Endothelial cell of umbilical vein (primary cell): Measurements from ENCODE around the gene EEF1AKMT3. TPM values are rescaled to one million over a fixed set of nuclear protein-coding genes. Genes with fewer than 3 reads are reported as not detected.

Experiments used
- BruUV-seq: library from RNA; stranded (reverse); fragments of 400-500 nt; replicated peaks from 2 replicates; lab custom pipeline; 2021; lab: Mats Ljungman, UMichigan
- CTCF ChIA-PET: fragments of 300-600, 350-600 bp; sonication (Branson Sonifier 250); formaldehyde crosslinking; loops from one replicate; lab custom pipeline; 2021; ENCODE audit warnings: antibody characterized with exemption, inconsistent platforms; lab: Charles Lee
- POLR2A ChIA-PET: fragments of 300-600, 350-600 bp; sonication (Branson Sonifier 250); formaldehyde crosslinking; loops from one replicate; lab custom pipeline; 2021; ENCODE audit warnings: antibody characterized with exemption, inconsistent platforms; lab: Charles Lee
- DNase-seq: peaks from one replicate; pipeline ENCODE4 v3.0.0-alpha.2; 2011; ENCODE audit warnings: low read depth, low spot score
- FAIRE-seq: peaks from 2 replicates; lab custom pipeline; 2011; peaks lifted over from hg19 to GRCh38; lab: Jason Lieb, UNC
- H2AFZ ChIP-seq: 2 replicates; pipeline ENCODE4 v1.6.0; 2012; ENCODE audit warnings: low read depth, low read length, control low read depth, inconsistent platforms
- H3K27ac ChIP-seq: 2 replicates; pipeline ENCODE4 v1.5.1; 2011; ENCODE audit warnings: low read depth, mild to moderate bottlenecking, control low read depth, low read length, moderate library complexity; ENCODE audit not compliant: insufficient read depth
- H3K27me3 ChIP-seq, 2 experiments: 2 replicates each; pipeline versions ENCODE4 v1.6.0 to v1.6.1; 2011; ENCODE audit warnings: low read length in 2 of 2, mixed read lengths in 1 of 2; ENCODE audit not compliant: control insufficient read depth in 2 of 2, insufficient read depth in 2 of 2
- H3K36me3 ChIP-seq, 2 experiments: 2 replicates in 1 of 2; 3 replicates in 1 of 2; pipeline ENCODE4 v1.5.1; 2011; ENCODE audit warnings: low read length in 2 of 2, mild to moderate bottlenecking in 1 of 2, moderate library complexity in 1 of 2; ENCODE audit not compliant: control insufficient read depth in 2 of 2, insufficient read depth in 2 of 2; ENCODE audit errors: extremely low read depth in 1 of 2
- H3K4me1 ChIP-seq: 3 replicates; pipeline ENCODE4 v1.5.1; 2011; ENCODE audit warnings: mild to moderate bottlenecking, low read length; ENCODE audit not compliant: control insufficient read depth, insufficient read depth; ENCODE audit errors: extremely low read depth
- H3K4me2 ChIP-seq: 2 replicates; pipeline ENCODE4 v1.6.1; 2011; ENCODE audit warnings: low read length, control low read depth, mixed read lengths; ENCODE audit not compliant: insufficient read depth
- H3K4me3 ChIP-seq, 3 experiments: fragments of 200-600 bp in 1 of 3; sonication (generic), shearing (Covaris generic) in 1 of 3; replicated peaks in 1 of 3; 2 replicates each; pipeline ENCODE4 v1.5.1; 2011 to 2016; ENCODE audit warnings: control low read depth in 3 of 3, low read length in 3 of 3, mild to moderate bottlenecking in 2 of 3, inconsistent platforms in 1 of 3, low read depth in 1 of 3, moderate library complexity in 1 of 3; ENCODE audit not compliant: insufficient read depth in 1 of 3
- H3K79me2 ChIP-seq: 2 replicates; pipeline ENCODE4 v1.6.0; 2012; ENCODE audit warnings: low read length, inconsistent platforms; ENCODE audit not compliant: control insufficient read depth, insufficient read depth
- H3K9ac ChIP-seq: replicated peaks from 2 replicates; pipeline ENCODE3; 2011; ENCODE audit warnings: low read length, control low read depth; ENCODE audit not compliant: insufficient read depth; ENCODE audit errors: extremely low read depth
- H3K9me1 ChIP-seq: replicated peaks from 3 replicates; pipeline ENCODE4 v1.6.0; 2011; ENCODE audit warnings: mild to moderate bottlenecking, low read length; ENCODE audit not compliant: control insufficient read depth, insufficient read depth; ENCODE audit errors: extremely low read depth
- H3K9me3 ChIP-seq: replicated peaks from 2 replicates; pipeline ENCODE4 v1.5.1; 2012; ENCODE audit warnings: low read length, inconsistent platforms; ENCODE audit not compliant: control insufficient read depth, insufficient read depth
- H4K20me1 ChIP-seq: replicated peaks from 2 replicates; pipeline ENCODE3; 2011; ENCODE audit warnings: mild to moderate bottlenecking, low read length; ENCODE audit not compliant: control insufficient read depth, insufficient read depth; ENCODE audit errors: extremely low read depth
- EZH2 ChIP-seq: IDR thresholded peaks from 2 replicates; pipeline ENCODE4 v1.6.1; 2012; ENCODE audit warnings: borderline replicate concordance, low read depth, mild to moderate bottlenecking, moderate library complexity, low read length, inconsistent platforms; ENCODE audit not compliant: severe bottlenecking
- FOS ChIP-seq: IDR thresholded peaks from 2 replicates; pipeline ENCODE4 v1.6.1; 2011; ENCODE audit warnings: mild to moderate bottlenecking, low read length, moderate library complexity, borderline replicate concordance; ENCODE audit not compliant: insufficient read depth
- GATA2 ChIP-seq: IDR thresholded peaks from 2 replicates; pipeline ENCODE4 v1.7.0; 2011; ENCODE audit warnings: low read depth, mild to moderate bottlenecking, moderate library complexity, mixed read lengths, low read length; ENCODE audit not compliant: insufficient read length, insufficient read depth
- JUN ChIP-seq: IDR thresholded peaks from 2 replicates; pipeline ENCODE4 v1.6.1; 2011; ENCODE audit warnings: borderline replicate concordance, low read depth; ENCODE audit not compliant: insufficient read length, insufficient read depth
- MYC ChIP-seq: IDR thresholded peaks from one replicate; pipeline ENCODE4 v1.6.1; 2011; ENCODE audit warnings: mild to moderate bottlenecking, low read depth, low read length
- POLR2A ChIP-seq: IDR thresholded peaks from 2 replicates; pipeline ENCODE4 v1.6.1; 2012; ENCODE audit warnings: low read depth, mild to moderate bottlenecking, control low read depth, low read length
- POLR2AphosphoS5 ChIP-seq: IDR thresholded peaks from 2 replicates; pipeline ENCODE4 v1.6.1; 2012; ENCODE audit warnings: low read depth, mild to moderate bottlenecking, control low read depth, low read length, moderate library complexity; ENCODE audit not compliant: insufficient read depth
- dilution Hi-C: fragments of 300-500 bp; cut with MboI; formaldehyde crosslinking; loops from one replicate; pipeline ENCODE4 v1.15.0; 2019; ENCODE audit warnings: low sequenced_read_pairs; ENCODE audit not compliant: extremely low pct_ligation_motif_present
- intact Hi-C: fragments of 100-400 bp; cut with micrococcal nuclease; formaldehyde crosslinking; loops from one replicate; pipeline ENCODE4 v1.10.0; 2022
- polyA plus RNA-seq, 4 experiments: library from polyadenylated mRNA; depleted of rRNA in 3 of 4; stranded (reverse) in 3 of 4; unstranded in 1 of 4; fragments of >200 nt; gene quantifications; 2 replicates each; pipeline versions ENCODE4 v1.2.1 to v1.2.3, GENCODE V29; 2011 to 2012; ENCODE audit warnings: missing spikeins in 1 of 4
- total RNA-seq: library from RNA; stranded (reverse); gene quantifications from 2 replicates; pipeline ENCODE4 v1.2.3, GENCODE V29; 2021
- TF ChIP-seq, protein P1 (sequence below): IDR thresholded peaks from 2 replicates; pipeline ENCODE4 v1.6.1; 2011; ENCODE audit not compliant: insufficient read depth, insufficient read length
- TF ChIP-seq, protein P2 (sequence below), 2 donors: IDR thresholded peaks; 1 replicate in 1 of 2; 2 replicates in 1 of 2; pipeline ENCODE4 v1.5.1; 2011; ENCODE audit warnings: low read length in 2 of 2, mild to moderate bottlenecking in 2 of 2, moderate library complexity in 2 of 2, control low read depth in 1 of 2, inconsistent platforms in 1 of 2, low read depth in 1 of 2; ENCODE audit not compliant: insufficient read depth in 1 of 2; ENCODE audit errors: extremely low read depth in 1 of 2

Gene EEF1AKMT3
- total and polyA plus RNA-seq, 2 donors (not counting 3 experiments of a cell fraction or from before 2014, with no cell fraction given), result 7.9 to 8.8 TPM

DNA sequence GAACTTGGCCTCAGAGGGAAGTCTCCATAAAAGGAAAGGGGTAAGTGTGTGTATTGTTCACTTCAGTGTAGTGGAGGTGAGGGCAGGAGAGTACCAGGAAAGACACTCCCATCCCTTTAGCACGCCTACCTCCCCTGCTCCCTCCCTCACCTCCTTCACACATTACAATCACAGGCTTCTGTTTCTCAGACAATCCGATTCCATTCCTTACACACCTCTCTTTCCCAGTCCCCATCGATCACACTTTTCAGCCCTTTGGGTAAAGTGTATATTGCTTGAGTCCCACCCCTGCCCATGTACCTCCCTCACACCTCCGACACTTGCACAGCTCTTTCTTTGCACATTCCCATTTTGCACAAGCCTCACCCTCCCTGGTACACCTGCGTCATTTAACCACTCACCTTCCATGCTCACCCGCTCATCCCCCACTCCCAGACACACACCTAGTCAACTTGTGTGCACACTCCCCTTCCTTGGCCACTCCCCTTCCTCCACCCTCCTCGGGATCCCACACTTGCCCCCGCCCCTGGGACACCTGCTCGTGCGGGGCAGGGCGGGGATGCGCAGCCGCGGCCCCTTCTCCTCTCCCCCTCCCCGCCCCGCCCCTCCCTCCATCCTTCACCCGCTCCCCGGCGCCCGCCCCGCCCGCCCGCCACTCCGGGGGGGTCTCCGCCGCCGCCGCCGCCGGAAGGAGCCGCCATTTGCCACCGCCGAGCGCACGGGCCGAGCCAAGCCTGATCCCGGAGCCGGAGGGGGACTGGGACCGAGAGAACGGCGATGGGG is 17.8 kb upstream of the EEF1AKMT3 start, which contains the start of gene MARCHF9:
TSS of gene MARCHF9 (plus strand) at position 693 of the 783 bp plus-strand sequence. CDS start 426 bp downstream, outside the sequence.
- Histone ChIP-seq H3K9me1 (no peaks in the 10 kb centered on the region), H3K27ac (no peak within 1 kb of the TSS), H3K4me1 (peaks cover 17% of the 10 kb centered on the region), H3K4me2 (peak within 1 kb of the TSS; percentile 7), H3K79me2 (peaks cover 19% of the 10 kb centered on the region), H3K9ac (no peak within 1 kb of the TSS), H4K20me1 (no peaks in the 10 kb centered on the region), H3K4me3 (peak within 1 kb of the TSS in 1 of 3 experiments; percentile 57), H2AFZ (no peak within 1 kb of the TSS), H3K27me3 (peaks cover 25 to 33% of the 10 kb centered on the region in 2 experiments), H3K9me3 (no peaks in the 10 kb centered on the region), H3K36me3 (peaks cover 0 to 8% of the 10 kb centered on the region in 2 experiments)
- intact Hi-C loops, result no loop called here
- dilution Hi-C loops, result no loop called here
- TF ChIP-seq GATA2 (no peak), EZH2 (no peak), POLR2AphosphoS5 (no peak), MYC (no peak)
- TF ChIP-seq, protein P1, sequence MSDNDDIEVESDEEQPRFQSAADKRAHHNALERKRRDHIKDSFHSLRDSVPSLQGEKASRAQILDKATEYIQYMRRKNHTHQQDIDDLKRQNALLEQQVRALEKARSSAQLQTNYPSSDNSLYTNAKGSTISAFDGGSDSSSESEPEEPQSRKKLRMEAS, result no peak
- FAIRE-seq, result no peak
- ChIA-PET CTCF (interaction anchor here (2.5 to 2.6 kb wide), 2 partner anchors 11 to 18 kb away, joined by 17 to 48 read pairs; partner anchors contain the start of genes CYP27B1, EEF1AKMT3 and METTL1), POLR2A (no interaction called here)
- no TSS peak for BruUV-seq
- DNase-seq, result no peak

DNA sequence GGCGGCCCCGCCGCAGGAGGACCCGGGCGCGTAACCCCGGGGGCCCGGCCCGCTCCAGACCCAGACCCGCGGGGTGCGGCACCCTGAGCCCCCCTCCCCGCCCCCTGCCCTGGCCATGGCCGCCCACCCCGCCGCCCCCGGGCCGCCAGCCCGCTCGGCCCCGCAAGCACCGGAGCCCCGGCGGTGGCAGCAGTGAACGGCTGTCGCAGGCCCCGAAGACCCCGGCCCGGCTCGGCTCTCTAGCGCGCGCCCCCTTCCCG is 17.3 kb upstream of the EEF1AKMT3 start:
- Histone ChIP-seq H3K4me1 (peaks cover 17% of the 10 kb centered on the region), H3K4me3 (peak overlapping the region in 1 of 3 experiments; percentile 57), H4K20me1 (no peaks in the 10 kb centered on the region), H3K36me3 (peaks cover 0 to 8% of the 10 kb centered on the region in 2 experiments), H2AFZ (no peak overlapping the region), H3K9ac (no peak overlapping the region), H3K4me2 (no peak overlapping the region), H3K27ac (no peak overlapping the region), H3K9me1 (no peaks in the 10 kb centered on the region), H3K27me3 (peaks cover 25 to 33% of the 10 kb centered on the region in 2 experiments), H3K79me2 (peaks cover 18% of the 10 kb centered on the region), H3K9me3 (no peaks in the 10 kb centered on the region)
- no peak for FAIRE-seq
- TF ChIP-seq MYC (no peak), JUN (no peak), FOS (no peak), POLR2A (no peak), EZH2 (no peak), GATA2 (no peak), POLR2AphosphoS5 (no peak)
- TF ChIP-seq, protein P1, result no peak
- TF ChIP-seq, protein P2, sequence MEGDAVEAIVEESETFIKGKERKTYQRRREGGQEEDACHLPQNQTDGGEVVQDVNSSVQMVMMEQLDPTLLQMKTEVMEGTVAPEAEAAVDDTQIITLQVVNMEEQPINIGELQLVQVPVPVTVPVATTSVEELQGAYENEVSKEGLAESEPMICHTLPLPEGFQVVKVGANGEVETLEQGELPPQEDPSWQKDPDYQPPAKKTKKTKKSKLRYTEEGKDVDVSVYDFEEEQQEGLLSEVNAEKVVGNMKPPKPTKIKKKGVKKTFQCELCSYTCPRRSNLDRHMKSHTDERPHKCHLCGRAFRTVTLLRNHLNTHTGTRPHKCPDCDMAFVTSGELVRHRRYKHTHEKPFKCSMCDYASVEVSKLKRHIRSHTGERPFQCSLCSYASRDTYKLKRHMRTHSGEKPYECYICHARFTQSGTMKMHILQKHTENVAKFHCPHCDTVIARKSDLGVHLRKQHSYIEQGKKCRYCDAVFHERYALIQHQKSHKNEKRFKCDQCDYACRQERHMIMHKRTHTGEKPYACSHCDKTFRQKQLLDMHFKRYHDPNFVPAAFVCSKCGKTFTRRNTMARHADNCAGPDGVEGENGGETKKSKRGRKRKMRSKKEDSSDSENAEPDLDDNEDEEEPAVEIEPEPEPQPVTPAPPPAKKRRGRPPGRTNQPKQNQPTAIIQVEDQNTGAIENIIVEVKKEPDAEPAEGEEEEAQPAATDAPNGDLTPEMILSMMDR (IDR thresholded peaks at IDR 0.05; ENCODE audit: extremely low read depth in 1 of 2, insufficient read depth in 1 of 2, low read depth in 1 of 2, low read length in 2 of 2), result no peak
- no peak for DNase-seq
- BruUV-seq, result no TSS peak
- intact Hi-C loops (no loop called here), dilution Hi-C loops (no loop called here)
- ChIA-PET POLR2A (interaction anchor here (0.6 kb wide), 1 partner anchor 29 kb away, joined by 3 read pairs; no protein-coding TSS in a partner anchor), CTCF (interaction anchor here (2.5 to 2.6 kb wide), 2 partner anchors 11 to 17 kb away, joined by 17 to 48 read pairs; partner anchors contain the start of genes CYP27B1, EEF1AKMT3 and METTL1)
